K562 (cell line): ENCODE data around the gene DLGAP1.

Experiments used
- BHLHE40 ChIP-seq: IDR thresholded peaks from 2 replicates; pipeline ENCODE4 v1.6.1; 2011; ENCODE audit warnings: low read length, improper control_type of control experiment
- CEBPB ChIP-seq: fragments of 450-650 bp; IDR thresholded peaks from 2 replicates; pipeline ENCODE4 v1.6.1; 2016; ENCODE audit warnings: missing genetic modification characterization, missing compliant biosample characterization
- EP300 ChIP-seq: IDR thresholded peaks from 2 replicates; pipeline ENCODE4 v1.6.1; 2012; ENCODE audit warnings: low read length, improper control_type of control experiment
- FOSL1 ChIP-seq: fragments of 200-800 bp; sonication (Bioruptor generic); conservative IDR thresholded peaks from 2 replicates; pipeline ENCODE4 v1.6.1; 2016; ENCODE audit warnings: missing genetic modification characterization, missing compliant biosample characterization
- FOXM1 ChIP-seq, 2 experiments: fragments of 450-650 bp in 1 of 2; sonication (generic) in 1 of 2; formaldehyde crosslinking in 1 of 2; IDR thresholded peaks; 2 replicates each; pipeline versions ENCODE4 v1.6.1 to v1.9.0; 2017 to 2022; ENCODE audit warnings: low read depth in 2 of 2, mild to moderate bottlenecking in 2 of 2, missing genetic modification reagents in 1 of 2, moderate library complexity in 1 of 2
- RBM22 ChIP-seq: fragments of 200-400 bp; formaldehyde crosslinking; IDR thresholded peaks from 2 replicates; pipeline ENCODE4 v1.6.1; 2018; ENCODE audit warnings: low read length, low read depth; ENCODE audit not compliant: poor library complexity, severe bottlenecking
- RFX5 ChIP-seq: IDR thresholded peaks from 2 replicates; pipeline ENCODE4 v1.6.1; 2011; ENCODE audit warnings: low read depth, mild to moderate bottlenecking, improper control_type of control experiment, low read length
- SMARCB1 ChIP-seq: IDR thresholded peaks from 2 replicates; pipeline ENCODE4 v1.6.1; 2011; ENCODE audit warnings: improper control_type of control experiment, low read depth; ENCODE audit not compliant: insufficient read length
- TFE3 ChIP-seq: fragments of 450-650 bp; formaldehyde crosslinking; IDR thresholded peaks from 2 replicates; pipeline ENCODE4 v1.4.0; 2020; ENCODE audit warnings: mild to moderate bottlenecking, mixed read lengths
- TF ChIP-seq, protein P1 (sequence below): sonication (generic); formaldehyde crosslinking; IDR thresholded peaks from 2 replicates; pipeline ENCODE4 v1.8.1; 2023; ENCODE audit warnings: missing genetic modification reagents, mild to moderate bottlenecking, borderline replicate concordance
- TF ChIP-seq, protein P2 (sequence below), 3 experiments: IDR thresholded peaks in 2 of 3; conservative IDR thresholded peaks in 1 of 3; 2 replicates each; pipeline ENCODE4 v1.5.1; 2011 to 2012; ENCODE audit warnings: low read length in 3 of 3, mild to moderate bottlenecking in 3 of 3, control low read depth in 2 of 3, improper control_type of control experiment in 1 of 3, inconsistent platforms in 1 of 3, low read depth in 1 of 3, mixed read lengths in 1 of 3, moderate library complexity in 1 of 3; ENCODE audit not compliant: insufficient read depth in 2 of 3

- TF ChIP-seq SMARCB1 (no peak), TFE3 (CRISPR knock-in tag) (no peak), FOSL1 (tag) (no peak), FOXM1 (IDR thresholded peaks at IDR 0.05; ENCODE audit: low read depth) (no peak), FOXM1 (CRISPR knock-in tag; IDR thresholded peaks at IDR 0.05; ENCODE audit: low read depth) (no peak), RFX5 (no peak), CEBPB (tag) (no peak), RBM22 (no peak), EP300 (no peak), BHLHE40 (no peak)
- TF ChIP-seq, protein P1, sequence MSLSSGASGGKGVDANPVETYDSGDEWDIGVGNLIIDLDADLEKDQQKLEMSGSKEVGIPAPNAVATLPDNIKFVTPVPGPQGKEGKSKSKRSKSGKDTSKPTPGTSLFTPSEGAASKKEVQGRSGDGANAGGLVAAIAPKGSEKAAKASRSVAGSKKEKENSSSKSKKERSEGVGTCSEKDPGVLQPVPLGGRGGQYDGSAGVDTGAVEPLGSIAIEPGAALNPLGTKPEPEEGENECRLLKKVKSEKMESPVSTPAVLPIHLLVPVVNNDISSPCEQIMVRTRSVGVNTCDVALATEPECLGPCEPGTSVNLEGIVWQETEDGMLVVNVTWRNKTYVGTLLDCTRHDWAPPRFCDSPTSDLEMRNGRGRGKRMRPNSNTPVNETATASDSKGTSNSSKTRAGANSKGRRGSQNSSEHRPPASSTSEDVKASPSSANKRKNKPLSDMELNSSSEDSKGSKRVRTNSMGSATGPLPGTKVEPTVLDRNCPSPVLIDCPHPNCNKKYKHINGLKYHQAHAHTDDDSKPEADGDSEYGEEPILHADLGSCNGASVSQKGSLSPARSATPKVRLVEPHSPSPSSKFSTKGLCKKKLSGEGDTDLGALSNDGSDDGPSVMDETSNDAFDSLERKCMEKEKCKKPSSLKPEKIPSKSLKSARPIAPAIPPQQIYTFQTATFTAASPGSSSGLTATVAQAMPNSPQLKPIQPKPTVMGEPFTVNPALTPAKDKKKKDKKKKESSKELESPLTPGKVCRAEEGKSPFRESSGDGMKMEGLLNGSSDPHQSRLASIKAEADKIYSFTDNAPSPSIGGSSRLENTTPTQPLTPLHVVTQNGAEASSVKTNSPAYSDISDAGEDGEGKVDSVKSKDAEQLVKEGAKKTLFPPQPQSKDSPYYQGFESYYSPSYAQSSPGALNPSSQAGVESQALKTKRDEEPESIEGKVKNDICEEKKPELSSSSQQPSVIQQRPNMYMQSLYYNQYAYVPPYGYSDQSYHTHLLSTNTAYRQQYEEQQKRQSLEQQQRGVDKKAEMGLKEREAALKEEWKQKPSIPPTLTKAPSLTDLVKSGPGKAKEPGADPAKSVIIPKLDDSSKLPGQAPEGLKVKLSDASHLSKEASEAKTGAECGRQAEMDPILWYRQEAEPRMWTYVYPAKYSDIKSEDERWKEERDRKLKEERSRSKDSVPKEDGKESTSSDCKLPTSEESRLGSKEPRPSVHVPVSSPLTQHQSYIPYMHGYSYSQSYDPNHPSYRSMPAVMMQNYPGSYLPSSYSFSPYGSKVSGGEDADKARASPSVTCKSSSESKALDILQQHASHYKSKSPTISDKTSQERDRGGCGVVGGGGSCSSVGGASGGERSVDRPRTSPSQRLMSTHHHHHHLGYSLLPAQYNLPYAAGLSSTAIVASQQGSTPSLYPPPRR (CRISPR knock-in tag), result no peak
- TF ChIP-seq, protein P2, sequence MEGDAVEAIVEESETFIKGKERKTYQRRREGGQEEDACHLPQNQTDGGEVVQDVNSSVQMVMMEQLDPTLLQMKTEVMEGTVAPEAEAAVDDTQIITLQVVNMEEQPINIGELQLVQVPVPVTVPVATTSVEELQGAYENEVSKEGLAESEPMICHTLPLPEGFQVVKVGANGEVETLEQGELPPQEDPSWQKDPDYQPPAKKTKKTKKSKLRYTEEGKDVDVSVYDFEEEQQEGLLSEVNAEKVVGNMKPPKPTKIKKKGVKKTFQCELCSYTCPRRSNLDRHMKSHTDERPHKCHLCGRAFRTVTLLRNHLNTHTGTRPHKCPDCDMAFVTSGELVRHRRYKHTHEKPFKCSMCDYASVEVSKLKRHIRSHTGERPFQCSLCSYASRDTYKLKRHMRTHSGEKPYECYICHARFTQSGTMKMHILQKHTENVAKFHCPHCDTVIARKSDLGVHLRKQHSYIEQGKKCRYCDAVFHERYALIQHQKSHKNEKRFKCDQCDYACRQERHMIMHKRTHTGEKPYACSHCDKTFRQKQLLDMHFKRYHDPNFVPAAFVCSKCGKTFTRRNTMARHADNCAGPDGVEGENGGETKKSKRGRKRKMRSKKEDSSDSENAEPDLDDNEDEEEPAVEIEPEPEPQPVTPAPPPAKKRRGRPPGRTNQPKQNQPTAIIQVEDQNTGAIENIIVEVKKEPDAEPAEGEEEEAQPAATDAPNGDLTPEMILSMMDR (IDR thresholded peaks at IDR 0.05 in 2 of 3, conservative IDR thresholded peaks at IDR 0.05 in 1 of 3; ENCODE audit: insufficient read depth in 2 of 3, low read depth in 1 of 3, low read length in 3 of 3), result no peak
Observed at GRCh38 chr18:4400911-4401310, 54.2 kb downstream of the DLGAP1 start.
